Ecto neural progenitor cell (in vitro differentiated cells): ENCODE data around the gene UBR1.
"Not testable (repeated sequence)": the region's sequence is repeated elsewhere in the genome, so short reads cannot be mapped to it uniquely, and the experiment has no call there.

ENCODE experiments used
- DNase-seq: peaks from one replicate; pipeline ENCODE4 v3.0.0-alpha.2; 2018; ENCODE audit warnings: low spot score

UBR1 gene

GRCh38 chr15:42911058-42911592 is 194.7 kb downstream of the UBR1 start:
- DNase-seq = no peak

DNA sequence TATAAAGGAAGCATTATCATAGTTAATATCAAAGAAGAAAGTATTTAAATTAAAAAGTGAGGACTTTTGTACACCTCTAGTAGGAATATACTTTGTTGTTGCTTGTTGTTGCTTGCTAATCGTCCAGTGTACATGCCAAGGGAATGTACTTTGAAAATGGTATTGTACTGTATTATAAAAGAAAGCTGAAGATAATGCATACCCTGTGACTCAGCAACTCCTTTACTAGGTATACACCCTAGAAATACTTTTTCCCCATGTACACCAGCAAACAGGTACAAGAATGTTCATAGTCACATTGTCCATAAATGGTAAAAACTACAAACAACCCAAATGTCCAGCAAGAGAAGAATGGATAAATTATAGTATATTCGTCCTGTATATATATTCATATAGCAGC is 197.3 kb downstream of the UBR1 start:
- DNase-seq = no peak

GRCh38 chr15:42903388-42904324 is 202.2 kb downstream of the UBR1 start:
- DNase-seq = no peak

GRCh38 chr15:42893911-42894310 is 211.9 kb downstream of the UBR1 start:
- not testable (repeated sequence) for DNase-seq
